DMS53 treated with DMSO at 0.1 percent for 48 hours (cell line): ENCODE data around the gene PDK3.

ENCODE experiments used
- DNase-seq: peaks from one replicate; lab custom pipeline; 2025; ENCODE audit not compliant: unreplicated experiment; lab: John Stamatoyannopoulos, UW

PDK3 gene

DNA sequence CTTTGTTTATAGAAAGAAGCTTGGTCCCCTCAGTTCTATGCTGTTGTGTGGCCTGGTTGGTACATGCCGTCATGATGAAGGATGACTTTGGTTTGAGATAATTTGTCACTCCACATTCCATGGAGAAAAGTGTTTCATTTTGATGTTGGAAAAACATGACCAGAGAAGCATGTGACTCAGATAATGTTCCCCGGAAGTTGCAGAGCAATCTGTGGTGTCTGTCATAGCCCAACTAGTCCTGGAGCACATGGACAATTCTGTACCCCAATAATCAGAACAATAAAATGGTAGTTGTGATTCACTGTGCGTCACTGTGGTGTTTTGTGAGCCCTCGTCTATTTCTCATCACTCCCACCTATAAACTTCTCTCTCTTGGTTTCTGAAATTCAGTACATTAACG is 85.1 kb downstream of the PDK3 start:
- no peak for DNase-seq

DNA sequence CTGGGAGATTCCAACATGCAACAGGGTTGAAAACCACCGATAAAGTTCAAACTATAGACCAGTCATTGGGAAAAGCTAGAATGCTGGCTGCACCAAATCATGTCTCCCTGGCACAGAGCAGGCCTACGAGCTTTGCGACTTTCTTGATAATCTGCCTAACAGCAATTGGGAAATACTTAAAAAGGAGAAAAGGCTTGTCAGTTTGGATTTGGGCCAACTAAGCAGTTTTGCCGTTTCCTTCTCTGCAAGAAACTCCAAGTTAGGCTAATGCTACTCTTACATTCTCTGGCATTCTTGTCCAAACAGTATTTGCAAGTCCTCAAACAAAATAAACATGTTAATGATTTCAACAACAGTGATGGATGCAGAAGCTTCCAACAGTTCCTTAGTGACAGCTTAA is 87.9 kb downstream of the PDK3 start:
- no peak for DNase-seq

DNA sequence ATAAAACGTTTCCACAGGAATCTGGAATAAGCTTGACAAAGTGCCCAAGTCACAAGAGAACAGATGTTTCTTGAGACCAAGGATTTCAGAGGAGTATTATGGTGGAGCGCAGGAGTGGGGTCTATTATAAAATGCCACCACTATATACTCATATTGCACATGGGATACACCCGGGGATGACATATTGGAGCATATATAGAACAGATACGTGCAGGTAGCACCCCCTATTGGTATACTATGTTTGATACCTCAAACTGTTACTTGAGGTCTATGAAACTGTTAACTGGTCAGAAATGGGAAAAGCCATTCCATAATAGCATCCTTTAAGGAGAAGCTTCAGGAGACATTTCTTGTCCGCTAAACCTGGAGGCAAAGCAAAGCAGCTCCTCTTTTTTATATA is 96.0 kb downstream of the PDK3 start:
- DNase-seq: no peak

DNA sequence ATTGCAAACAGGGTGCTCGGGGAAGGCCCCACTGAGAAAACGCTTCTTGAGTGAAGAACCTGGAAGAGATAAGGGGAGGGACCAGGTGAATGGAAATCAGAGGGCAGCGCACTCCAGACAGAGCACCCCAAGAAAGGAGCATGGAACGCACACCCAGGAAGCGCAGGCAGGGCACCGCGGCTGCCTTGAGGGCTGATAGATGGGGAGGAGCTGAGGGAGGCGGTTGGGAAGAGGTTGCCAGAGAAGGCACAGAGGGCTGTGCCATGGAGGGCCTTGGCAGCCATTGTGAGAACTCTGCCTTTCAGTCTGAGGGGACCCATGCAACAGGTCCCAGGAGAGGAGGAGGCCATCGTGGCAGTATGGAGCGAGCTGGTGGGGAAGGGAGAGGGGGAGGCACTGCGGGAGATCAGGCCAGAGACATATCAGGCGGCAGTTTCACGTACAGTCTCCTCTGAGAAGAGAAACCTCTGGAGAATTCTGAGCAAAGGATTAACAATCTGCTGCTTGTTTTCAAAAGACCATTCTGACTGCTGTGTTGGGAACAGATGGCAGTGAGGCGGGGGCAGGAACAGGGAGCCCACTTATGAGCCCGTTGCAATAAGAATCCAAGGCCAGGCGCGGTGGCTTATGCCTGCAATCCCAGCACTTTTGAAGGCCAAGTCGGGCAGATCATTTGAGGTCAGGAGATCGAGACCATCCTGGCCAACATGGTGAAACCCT is 98.4 kb downstream of the PDK3 start:
- no peak for DNase-seq

DNA sequence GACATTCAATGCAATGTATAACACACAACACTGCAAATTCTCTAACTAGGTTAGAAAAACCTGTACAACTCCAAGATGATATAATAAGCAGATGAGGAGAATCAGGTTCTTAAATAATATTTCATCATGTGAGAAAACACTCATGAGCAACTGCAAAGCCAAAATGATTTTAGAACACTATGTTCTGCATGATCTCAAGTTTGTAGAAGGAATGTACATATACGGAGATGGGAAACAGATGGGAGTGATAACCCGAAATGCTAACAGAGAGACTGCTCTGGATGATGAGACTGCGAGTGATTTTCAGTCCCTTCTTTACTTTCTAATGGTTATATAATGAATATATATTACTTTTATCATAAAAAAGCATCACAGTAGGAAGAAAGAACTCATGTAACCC is 101.2 kb downstream of the PDK3 start:
- no peak for DNase-seq

DNA sequence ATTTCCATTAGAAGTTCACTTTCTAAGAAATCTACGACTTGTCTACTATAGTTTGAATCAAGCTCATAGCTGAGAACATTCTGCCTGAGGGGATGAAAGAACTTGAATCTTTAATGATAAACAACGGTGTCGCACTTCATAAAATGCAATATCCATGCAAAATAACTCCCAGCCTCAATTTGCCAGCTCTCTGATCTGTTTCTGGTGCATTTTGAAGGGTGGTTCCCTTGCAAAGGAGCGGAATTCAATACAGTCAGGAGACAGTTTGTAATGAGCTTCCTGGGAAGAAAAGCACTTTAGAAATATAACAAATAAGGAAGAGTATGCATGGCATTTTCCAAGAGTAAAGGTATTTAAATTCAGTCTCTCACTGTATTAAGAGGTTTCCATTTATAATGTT is 102.1 kb downstream of the PDK3 start:
- no peak for DNase-seq

DNA sequence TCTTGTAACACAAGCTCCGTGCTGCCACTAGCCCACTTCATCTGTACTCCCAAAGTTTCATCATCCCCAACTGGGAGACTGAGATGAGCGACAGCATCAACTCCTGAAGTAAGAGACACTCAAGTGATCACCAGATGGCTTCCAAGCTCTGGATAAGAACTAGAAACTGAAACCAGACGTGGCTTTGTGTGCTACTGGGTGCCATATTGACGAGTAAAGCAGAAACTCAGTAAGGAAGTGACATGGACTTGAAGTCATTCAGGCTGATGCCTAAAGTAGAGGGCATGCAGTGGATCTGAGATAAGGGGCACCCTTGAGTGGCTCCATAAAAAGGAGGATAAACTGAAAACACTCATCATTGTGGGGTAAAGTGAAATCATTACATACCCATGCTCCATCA is 109.7 kb downstream of the PDK3 start:
- no peak for DNase-seq

DNA sequence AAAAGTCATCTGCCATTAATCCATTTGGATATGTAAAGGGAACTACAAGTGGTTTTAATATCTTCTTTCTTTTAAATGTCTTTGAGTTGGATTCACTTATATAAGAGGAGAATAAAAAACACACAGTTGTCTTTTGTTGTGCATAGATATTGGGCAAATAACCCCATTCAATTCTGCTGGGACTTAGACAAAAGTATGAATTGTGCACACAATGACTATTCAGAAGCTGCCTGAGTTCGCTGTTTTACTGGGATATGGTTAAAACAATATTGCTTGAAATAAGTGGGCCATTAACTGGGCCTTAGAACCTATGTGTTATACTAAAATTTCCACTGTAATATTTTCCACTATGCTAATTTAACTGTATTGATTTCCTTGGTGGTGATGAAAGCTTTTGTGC is 110.4 kb downstream of the PDK3 start:
- no peak for DNase-seq

DNA sequence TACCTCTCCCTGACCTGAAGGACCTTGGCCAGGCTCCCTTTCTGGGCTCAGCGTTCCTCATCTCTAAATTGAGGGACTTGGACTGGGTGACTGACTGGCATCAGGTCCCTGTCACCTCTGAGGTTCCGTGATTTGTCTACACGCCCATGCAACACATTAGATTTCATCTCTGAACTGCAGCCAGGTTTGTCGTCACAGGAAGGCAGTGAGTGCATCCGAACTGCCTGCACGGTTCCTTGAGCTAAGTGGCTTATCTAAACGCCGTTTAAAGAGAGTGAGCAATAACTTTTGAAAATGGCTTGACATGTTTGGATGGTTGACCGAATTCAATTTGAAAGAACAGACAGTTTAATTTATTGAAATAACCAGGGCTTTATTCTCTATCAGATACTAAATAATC is 112.0 kb downstream of the PDK3 start:
- no peak for DNase-seq
